HepG2 (cell line): ENCODE results near the gene ATP13A3. TPM values are rescaled to one million over a fixed set of nuclear protein-coding genes. Genes with fewer than 3 reads are reported as not detected.

Source experiments
- CBFB ChIP-seq: sonication (generic); formaldehyde crosslinking; IDR thresholded peaks from 2 replicates; pipeline ENCODE4 v1.4.0; 2020; ENCODE audit warnings: missing genetic modification reagents
- CCAR2 ChIP-seq: fragments of 200-400 bp; formaldehyde crosslinking; optimal IDR thresholded peaks from 2 replicates; pipeline ENCODE3; 2018; ENCODE audit warnings: low read depth, mild to moderate bottlenecking, low read length, moderate library complexity
- DNMT3B ChIP-seq: conservative IDR thresholded peaks from 2 replicates; pipeline ENCODE4 v1.6.1; 2016; ENCODE audit warnings: missing biosample characterization, control low read depth
- EEA1 ChIP-seq: sonication (generic); formaldehyde crosslinking; IDR thresholded peaks from 2 replicates; pipeline ENCODE4 v1.5.1; 2020; ENCODE audit warnings: mild to moderate bottlenecking, missing genetic modification reagents, borderline replicate concordance
- EED ChIP-seq: sonication (generic); formaldehyde crosslinking; IDR thresholded peaks from 2 replicates; pipeline ENCODE4 v1.5.0; 2020; ENCODE audit warnings: mild to moderate bottlenecking, missing genetic modification reagents
- EP300 ChIP-seq, 3 experiments: sonication (generic) in 1 of 3; formaldehyde crosslinking in 1 of 3; IDR thresholded peaks; 2 replicates each; pipeline versions ENCODE4 v1.5.1 to v1.6.1; 2011 to 2020; ENCODE audit warnings: low read depth in 2 of 3, low read length in 2 of 3, borderline replicate concordance in 1 of 3, improper control_type of control experiment in 1 of 3, mild to moderate bottlenecking in 1 of 3, missing genetic modification reagents in 1 of 3, moderate library complexity in 1 of 3
- FIP1L1 ChIP-seq: fragments of 200-400 bp; formaldehyde crosslinking; IDR thresholded peaks from 2 replicates; pipeline ENCODE4 v1.6.1; 2018; ENCODE audit warnings: low read depth, mild to moderate bottlenecking, low read length, moderate library complexity, borderline replicate concordance; ENCODE audit not compliant: insufficient read depth
- FOXP1 ChIP-seq, 2 experiments: fragments of 450-650 bp in 1 of 2; IDR thresholded peaks; 2 replicates each; pipeline ENCODE4 v1.6.1; 2017 to 2018; ENCODE audit warnings: antibody characterized with exemption in 1 of 2
- GABPA ChIP-seq, 2 experiments: IDR thresholded peaks; 2 replicates each; pipeline ENCODE4 v1.6.1; 2011 to 2016; ENCODE audit warnings: low read depth in 2 of 2, low read length in 1 of 2, missing biosample characterization in 1 of 2, missing genetic modification characterization in 1 of 2
- GABPB1 ChIP-seq: IDR thresholded peaks from 2 replicates; pipeline ENCODE4 v1.6.1; 2016; ENCODE audit warnings: mild to moderate bottlenecking, missing genetic modification reagents, moderate library complexity, missing compliant biosample characterization
- MXI1 ChIP-seq: IDR thresholded peaks from 3 replicates; pipeline ENCODE4 v1.6.1; 2012; ENCODE audit warnings: low read depth, low read length, inconsistent platforms, borderline replicate concordance
- NFE2 ChIP-seq: sonication (generic); formaldehyde crosslinking; IDR thresholded peaks from 2 replicates; pipeline ENCODE4 v1.4.0; 2020; ENCODE audit warnings: missing genetic modification reagents
- NFYB ChIP-seq: sonication (generic); formaldehyde crosslinking; IDR thresholded peaks from 2 replicates; pipeline ENCODE4 v1.4.0; 2020; ENCODE audit warnings: missing genetic modification reagents
- RORA ChIP-seq: sonication (generic); formaldehyde crosslinking; IDR thresholded peaks from 2 replicates; pipeline ENCODE4 v1.5.0; 2020; ENCODE audit warnings: mild to moderate bottlenecking, missing genetic modification reagents, moderate library complexity
- SALL1 ChIP-seq: sonication (generic); formaldehyde crosslinking; IDR thresholded peaks from 2 replicates; pipeline ENCODE4 v1.8.0; 2022; ENCODE audit warnings: mild to moderate bottlenecking, missing genetic modification reagents
- SOX6 ChIP-seq, 2 experiments: fragments of 450-650 bp in 1 of 2; sonication (generic) in 1 of 2; formaldehyde crosslinking in 1 of 2; IDR thresholded peaks; 2 replicates each; pipeline versions ENCODE4 v1.4.0 to v1.6.1; 2017 to 2020; ENCODE audit warnings: antibody characterized with exemption in 1 of 2, mild to moderate bottlenecking in 1 of 2, missing genetic modification reagents in 1 of 2
- TBL1XR1 ChIP-seq: fragments of 150-350 bp; IDR thresholded peaks from 2 replicates; pipeline ENCODE4 v1.6.1; 2014; ENCODE audit warnings: borderline replicate concordance, low read length; ENCODE audit not compliant: partially characterized antibody
- TCF7 ChIP-seq: sonication (generic); IDR thresholded peaks from 2 replicates; pipeline ENCODE4 v1.6.1; 2016; ENCODE audit warnings: antibody characterized with exemption, low read depth
- TEAD3 ChIP-seq: optimal IDR thresholded peaks from 2 replicates; pipeline ENCODE3; 2016; ENCODE audit warnings: borderline replicate concordance
- ZSCAN12 ChIP-seq: sonication (generic); formaldehyde crosslinking; IDR thresholded peaks from 2 replicates; pipeline ENCODE4 v1.9.0; 2021; ENCODE audit warnings: mild to moderate bottlenecking, missing genetic modification reagents
- polyA plus RNA-seq, 8 experiments: library from polyadenylated mRNA; depleted of rRNA in 3 of 8; stranded (reverse) in 7 of 8; unstranded in 1 of 8; fragments of >200 nt; fragmentation: Illumina TruSeq in 4 of 8; extraction: Trizol in 4 of 8; gene quantifications; 2 replicates each; pipeline versions ENCODE4 v1.2.1 to v1.2.3, GENCODE V29; 2011 to 2016; ENCODE audit warnings: low read depth in 4 of 8, missing spikeins in 1 of 8, mixed read lengths in 1 of 8; ENCODE audit not compliant: insufficient read depth in 1 of 8
- total RNA-seq, 5 experiments: library from RNA; depleted of rRNA; stranded (reverse); fragments of >200 nt; fragmentation: Illumina TruSeq; extraction: Trizol; gene quantifications; 2 replicates each; pipeline ENCODE4 v1.2.3, GENCODE V29; 2016; ENCODE audit warnings: low read depth in 1 of 5
- TF ChIP-seq, protein P1 (sequence below): sonication (generic); formaldehyde crosslinking; IDR thresholded peaks from 2 replicates; pipeline ENCODE4 v1.5.1; 2020; ENCODE audit warnings: missing genetic modification reagents, mild to moderate bottlenecking, borderline replicate concordance
- TF ChIP-seq, protein P2 (sequence below): sonication (generic); formaldehyde crosslinking; IDR thresholded peaks from 2 replicates; pipeline ENCODE4 v1.4.0; 2020; ENCODE audit warnings: missing genetic modification reagents

ATP13A3 gene
- total and polyA plus RNA-seq, 2 of the 13 experiments (the other 11 are each of a cell fraction or from before 2014, with no cell fraction given) = 44.9 to 80.8 TPM

- TF ChIP-seq, protein P1, sequence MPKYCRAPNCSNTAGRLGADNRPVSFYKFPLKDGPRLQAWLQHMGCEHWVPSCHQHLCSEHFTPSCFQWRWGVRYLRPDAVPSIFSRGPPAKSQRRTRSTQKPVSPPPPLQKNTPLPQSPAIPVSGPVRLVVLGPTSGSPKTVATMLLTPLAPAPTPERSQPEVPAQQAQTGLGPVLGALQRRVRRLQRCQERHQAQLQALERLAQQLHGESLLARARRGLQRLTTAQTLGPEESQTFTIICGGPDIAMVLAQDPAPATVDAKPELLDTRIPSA = no peak
- TF ChIP-seq SALL1 (CRISPR knock-in tag) = peak; percentile 51
- peak in 1 of 2 experiments; percentile 48; a peak in 1 of 4 replicates for TF ChIP-seq EP300 (IDR thresholded peaks at IDR 0.05; ENCODE audit: low read depth in 2 of 2, low read length in 2 of 2)
- no peak for TF ChIP-seq EP300 (CRISPR knock-in tag; IDR thresholded peaks at IDR 0.05; ENCODE audit: borderline replicate concordance)
- no peak for TF ChIP-seq NFYB
- TF ChIP-seq CCAR2 = no peak
- TF ChIP-seq TBL1XR1 = no peak
- no peak for TF ChIP-seq ZSCAN12
- no peak for TF ChIP-seq SOX6 (IDR thresholded peaks at IDR 0.05)
- TF ChIP-seq SOX6 (CRISPR knock-in tag; IDR thresholded peaks at IDR 0.05) = peak; percentile 62
- TF ChIP-seq EED (CRISPR knock-in tag) = no peak
- TF ChIP-seq GABPA (IDR thresholded peaks at IDR 0.05; ENCODE audit: low read depth, low read length) = no peak
- peak; percentile 34; the same call in 1 of the 2 replicates for TF ChIP-seq GABPA (CRISPR knock-in tag; IDR thresholded peaks at IDR 0.05; ENCODE audit: low read depth)
- TF ChIP-seq TCF7 = 0 out of 2 replicates have a peak, but pooled peaks have one; percentile 3
- peak; percentile 46; the same call in 1 of the 3 replicates for TF ChIP-seq MXI1
- TF ChIP-seq FIP1L1 = no peak
- no peak for TF ChIP-seq EEA1 (CRISPR knock-in tag)
- peak; percentile 14; the same call in 1 of the 2 replicates for TF ChIP-seq GABPB1 (CRISPR knock-in tag)
- TF ChIP-seq FOXP1 (IDR thresholded peaks at IDR 0.05) = no peak
- peak; percentile 50 for TF ChIP-seq FOXP1 (CRISPR knock-in tag; IDR thresholded peaks at IDR 0.05)
- no peak for TF ChIP-seq CBFB (CRISPR knock-in tag)
- no peak for TF ChIP-seq DNMT3B (CRISPR knock-in tag)
- TF ChIP-seq RORA (CRISPR knock-in tag) = peak; percentile 80; the same call in 1 of the 2 replicates
- TF ChIP-seq NFE2 (CRISPR knock-in tag) = no peak
- TF ChIP-seq, protein P2, sequence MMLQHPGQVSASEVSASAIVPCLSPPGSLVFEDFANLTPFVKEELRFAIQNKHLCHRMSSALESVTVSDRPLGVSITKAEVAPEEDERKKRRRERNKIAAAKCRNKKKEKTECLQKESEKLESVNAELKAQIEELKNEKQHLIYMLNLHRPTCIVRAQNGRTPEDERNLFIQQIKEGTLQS = 0 out of 2 replicates have a peak, but pooled peaks have one; percentile 12
- TF ChIP-seq TEAD3 (CRISPR knock-in tag) = peak; percentile 97
These were observed 11.2 kb upstream of the ATP13A3 start (continued) for GRCh38 chr3:194497799-194498575.
